HL-60 (cell line): ENCODE results near the gene FTCD.

Experiments used
- GABPA ChIP-seq: IDR thresholded peaks from 2 replicates; pipeline ENCODE4 v1.6.1; 2012; ENCODE audit warnings: low read depth
- POLR2AphosphoS5 ChIP-seq: IDR thresholded peaks from 2 replicates; pipeline ENCODE4 v1.6.1; 2012; ENCODE audit warnings: low read depth
- TF ChIP-seq, protein P1 (sequence below): IDR thresholded peaks from one replicate; pipeline ENCODE4 v1.5.1; 2011; ENCODE audit warnings: low read length, control low read depth, inconsistent platforms; ENCODE audit not compliant: insufficient read depth

DNA sequence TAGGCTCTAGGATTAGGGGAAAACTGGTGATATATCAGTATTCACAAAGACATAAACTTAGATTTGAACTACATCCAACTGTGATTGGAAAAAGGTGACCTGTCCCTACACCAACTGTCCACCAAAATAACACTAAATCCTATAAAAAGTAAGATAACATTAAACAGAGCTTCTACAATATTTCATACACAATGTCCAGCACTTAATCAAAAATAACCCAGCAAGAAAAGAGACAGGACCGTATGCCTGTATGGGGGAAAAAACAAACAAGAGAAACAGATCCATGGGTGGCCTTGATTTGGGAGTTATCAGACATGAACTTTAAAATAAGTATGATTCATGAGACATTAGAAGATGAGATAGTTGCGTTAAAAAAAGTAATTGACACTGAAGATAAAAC is 67.2 kb downstream of the FTCD start:
- TF ChIP-seq, protein P1, sequence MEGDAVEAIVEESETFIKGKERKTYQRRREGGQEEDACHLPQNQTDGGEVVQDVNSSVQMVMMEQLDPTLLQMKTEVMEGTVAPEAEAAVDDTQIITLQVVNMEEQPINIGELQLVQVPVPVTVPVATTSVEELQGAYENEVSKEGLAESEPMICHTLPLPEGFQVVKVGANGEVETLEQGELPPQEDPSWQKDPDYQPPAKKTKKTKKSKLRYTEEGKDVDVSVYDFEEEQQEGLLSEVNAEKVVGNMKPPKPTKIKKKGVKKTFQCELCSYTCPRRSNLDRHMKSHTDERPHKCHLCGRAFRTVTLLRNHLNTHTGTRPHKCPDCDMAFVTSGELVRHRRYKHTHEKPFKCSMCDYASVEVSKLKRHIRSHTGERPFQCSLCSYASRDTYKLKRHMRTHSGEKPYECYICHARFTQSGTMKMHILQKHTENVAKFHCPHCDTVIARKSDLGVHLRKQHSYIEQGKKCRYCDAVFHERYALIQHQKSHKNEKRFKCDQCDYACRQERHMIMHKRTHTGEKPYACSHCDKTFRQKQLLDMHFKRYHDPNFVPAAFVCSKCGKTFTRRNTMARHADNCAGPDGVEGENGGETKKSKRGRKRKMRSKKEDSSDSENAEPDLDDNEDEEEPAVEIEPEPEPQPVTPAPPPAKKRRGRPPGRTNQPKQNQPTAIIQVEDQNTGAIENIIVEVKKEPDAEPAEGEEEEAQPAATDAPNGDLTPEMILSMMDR, result no peak
- TF ChIP-seq POLR2AphosphoS5, result no peak
- no peak for TF ChIP-seq GABPA
